ENCODE measurements around the gene CAMKK2.

GRCh38 chr12:121279507-121279915 lies 17.0 kb downstream of the CAMKK2 start:
- TF ChIP-seq POLR2A (IDR thresholded peaks at IDR 0.05) = no peak
- no peak for TF ChIP-seq CTCF (IDR thresholded peaks at IDR 0.05)

Measured in transverse colon (tissue), 3 donors.